GM19468 (cell line): ENCODE results near the gene PLD1.
"Not testable (repeated sequence)": the region's sequence is repeated elsewhere in the genome, so short reads cannot be mapped to it uniquely, and the experiment has no call there.

Experiments used
- ATAC-seq: cut with Tn5 transposase; IDR thresholded peaks from one replicate; pipeline ENCODE4 v1.9.1; 2021; ENCODE audit warnings: mild to moderate bottlenecking, moderate library complexity, moderate number of reproducible peaks; ENCODE audit not compliant: unreplicated experiment; ENCODE audit errors: extremely low read depth

Gene PLD1

GRCh38 chr3:171809861-171810628 is at the start of gene PLD1:
PLD1 (minus strand) TSS chr3:171810483; CDS start chr3:171738051, 72,432 bp downstream.
- ATAC-seq, result peak; percentile 23

GRCh38 chr3:171858770-171859169 is 48.5 kb upstream of the PLD1 start:
- ATAC-seq, result not testable (repeated sequence)

- ATAC-seq, result no peak
Observed at GRCh38 chr3:171854649-171855305, 44.5 kb upstream of the PLD1 start.

GRCh38 chr3:171851660-171852058 is 41.4 kb upstream of the PLD1 start:
- no peak for ATAC-seq

GRCh38 chr3:171850960-171851659 is 40.8 kb upstream of the PLD1 start:
- no peak for ATAC-seq

GRCh38 chr3:171850320-171850959 is 40.2 kb upstream of the PLD1 start:
- ATAC-seq, result no peak

GRCh38 chr3:171849617-171850319 is 39.5 kb upstream of the PLD1 start:
- no peak for ATAC-seq

GRCh38 chr3:171847595-171848259 is 37.4 kb upstream of the PLD1 start:
- no peak for ATAC-seq

GRCh38 chr3:171847133-171847532 is 36.9 kb upstream of the PLD1 start:
- ATAC-seq, result no peak

- ATAC-seq, result peak; percentile 80
Observed at GRCh38 chr3:171846597-171846996, 36.3 kb upstream of the PLD1 start.

- ATAC-seq, result no peak
Observed at GRCh38 chr3:171845481-171846284, 35.4 kb upstream of the PLD1 start.

GRCh38 chr3:171844873-171845272 is 34.6 kb upstream of the PLD1 start:
- ATAC-seq, result no peak

GRCh38 chr3:171842864-171843518 is 32.7 kb upstream of the PLD1 start, which contains the start of gene TMEM212:
TMEM212 (plus strand) TSS chr3:171843349; CDS start chr3:171843384, 35 bp downstream.
- ATAC-seq, result no peak

GRCh38 chr3:171841620-171842000 is 31.3 kb upstream of the PLD1 start:
- no peak for ATAC-seq

GRCh38 chr3:171840811-171841619 is 30.7 kb upstream of the PLD1 start:
- ATAC-seq, result no peak

- ATAC-seq, result no peak
Observed at GRCh38 chr3:171840445-171840810, 30.1 kb upstream of the PLD1 start.

GRCh38 chr3:171839270-171839669 is 29.0 kb upstream of the PLD1 start:
- ATAC-seq, result no peak
